ENCODE data around the gene ENDOD1.
"Not testable (repeated sequence)": the region's sequence is repeated elsewhere in the genome, so short reads cannot be mapped to it uniquely, and the experiment has no call there.

Gene ENDOD1, protein sequence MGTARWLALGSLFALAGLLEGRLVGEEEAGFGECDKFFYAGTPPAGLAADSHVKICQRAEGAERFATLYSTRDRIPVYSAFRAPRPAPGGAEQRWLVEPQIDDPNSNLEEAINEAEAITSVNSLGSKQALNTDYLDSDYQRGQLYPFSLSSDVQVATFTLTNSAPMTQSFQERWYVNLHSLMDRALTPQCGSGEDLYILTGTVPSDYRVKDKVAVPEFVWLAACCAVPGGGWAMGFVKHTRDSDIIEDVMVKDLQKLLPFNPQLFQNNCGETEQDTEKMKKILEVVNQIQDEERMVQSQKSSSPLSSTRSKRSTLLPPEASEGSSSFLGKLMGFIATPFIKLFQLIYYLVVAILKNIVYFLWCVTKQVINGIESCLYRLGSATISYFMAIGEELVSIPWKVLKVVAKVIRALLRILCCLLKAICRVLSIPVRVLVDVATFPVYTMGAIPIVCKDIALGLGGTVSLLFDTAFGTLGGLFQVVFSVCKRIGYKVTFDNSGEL
- long read RNA-seq, donor 1, full-length matches to known transcripts: 8 of 8 reads
- long read RNA-seq, donor 1, partial matches to known transcripts: 0 of 8 reads
- long read RNA-seq, donor 1, other reads (novel, unspliced or antisense): 0 of 8 reads
- long read RNA-seq, donor 2, full-length matches to known transcripts: 7 of 7 reads
- long read RNA-seq, donor 2, partial matches to known transcripts: 0 of 7 reads
- long read RNA-seq, donor 2, other reads (novel, unspliced or antisense): 0 of 7 reads
- long read RNA-seq, donor 3: 0 reads
- long read RNA-seq, donor 4, full-length matches to known transcripts: 3 of 3 reads
- long read RNA-seq, donor 4, partial matches to known transcripts: 0 of 3 reads
- long read RNA-seq, donor 4, other reads (novel, unspliced or antisense): 0 of 3 reads
- long read RNA-seq, donor 5, full-length matches to known transcripts: 6 of 6 reads
- long read RNA-seq, donor 5, partial matches to known transcripts: 0 of 6 reads
- long read RNA-seq, donor 5, other reads (novel, unspliced or antisense): 0 of 6 reads
- long read RNA-seq, donor 6, full-length matches to known transcripts: 5 of 5 reads
- long read RNA-seq, donor 6, partial matches to known transcripts: 0 of 5 reads
- long read RNA-seq, donor 6, other reads (novel, unspliced or antisense): 0 of 5 reads
- long read RNA-seq, donor 7, full-length matches to known transcripts: 8 of 8 reads
- long read RNA-seq, donor 7, partial matches to known transcripts: 0 of 8 reads
- long read RNA-seq, donor 7, other reads (novel, unspliced or antisense): 0 of 8 reads
- long read RNA-seq, donor 8, full-length matches to known transcripts: 4 of 4 reads
- long read RNA-seq, donor 8, partial matches to known transcripts: 0 of 4 reads
- long read RNA-seq, donor 8, other reads (novel, unspliced or antisense): 0 of 4 reads

DNA sequence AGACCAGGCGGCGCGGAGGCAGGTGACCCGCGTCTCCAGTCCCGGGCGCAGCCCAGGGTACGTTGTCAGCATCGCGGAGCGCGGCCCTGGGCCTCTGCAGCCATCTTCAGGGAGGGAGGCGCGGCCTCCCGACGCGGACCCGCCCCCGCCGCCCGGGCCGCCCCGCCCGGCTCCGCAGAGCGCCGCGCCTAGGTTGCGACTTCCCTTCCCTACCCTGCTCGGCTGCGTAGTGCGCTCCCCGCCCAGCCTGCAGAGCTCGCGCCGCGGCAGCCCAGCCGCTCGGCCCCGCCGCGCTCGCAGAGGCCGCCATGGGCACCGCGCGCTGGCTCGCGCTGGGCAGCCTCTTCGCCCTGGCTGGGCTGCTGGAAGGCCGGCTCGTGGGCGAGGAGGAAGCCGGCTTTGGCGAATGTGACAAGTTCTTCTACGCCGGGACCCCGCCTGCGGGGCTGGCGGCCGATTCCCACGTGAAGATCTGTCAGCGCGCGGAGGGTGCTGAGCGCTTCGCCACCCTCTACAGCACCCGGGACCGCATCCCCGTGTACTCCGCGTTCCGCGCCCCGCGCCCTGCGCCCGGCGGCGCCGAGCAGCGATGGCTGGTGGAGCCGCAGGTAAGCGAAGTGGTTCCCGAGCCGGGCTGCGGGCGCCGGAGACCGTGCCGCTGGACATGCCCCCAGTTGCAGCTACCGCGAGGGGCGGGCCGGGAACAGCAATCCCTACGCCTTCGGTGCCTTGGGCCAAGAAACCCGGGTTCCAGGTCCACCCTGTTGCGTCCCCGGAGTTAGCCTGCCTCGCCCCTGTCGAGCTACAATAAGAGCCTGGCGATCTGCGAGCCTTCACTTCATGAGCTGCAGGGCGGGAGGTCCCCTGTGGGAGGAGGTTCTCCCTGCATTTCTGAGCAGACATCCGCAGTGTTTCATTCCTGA, at the start of gene ENDOD1:
Gene ENDOD1 (plus strand): TSS at position 227 of the 923 bp plus-strand sequence. CDS start 82 bp downstream, at position 309.
- DNase-seq: peak; percentile 96

DNA sequence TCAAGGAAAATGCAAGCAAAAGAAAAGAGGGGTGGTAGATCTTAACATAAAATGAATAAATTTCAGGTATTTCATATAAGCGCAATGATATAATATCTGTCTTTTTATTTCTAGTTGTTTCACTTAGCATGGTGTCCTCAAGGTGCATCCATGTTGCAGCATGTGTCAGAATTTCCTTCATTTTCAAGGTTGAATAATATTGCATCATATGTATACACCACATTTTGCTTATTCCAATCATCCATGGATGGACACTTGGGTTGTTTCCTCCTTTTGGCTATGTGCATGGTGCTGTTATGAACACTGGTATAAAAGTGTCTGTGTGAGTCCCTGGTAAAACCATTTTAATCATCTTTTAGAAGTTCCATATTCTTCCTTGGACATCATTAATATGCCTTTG, 47.4 kb upstream of the ENDOD1 start:
- no peak for DNase-seq

DNA sequence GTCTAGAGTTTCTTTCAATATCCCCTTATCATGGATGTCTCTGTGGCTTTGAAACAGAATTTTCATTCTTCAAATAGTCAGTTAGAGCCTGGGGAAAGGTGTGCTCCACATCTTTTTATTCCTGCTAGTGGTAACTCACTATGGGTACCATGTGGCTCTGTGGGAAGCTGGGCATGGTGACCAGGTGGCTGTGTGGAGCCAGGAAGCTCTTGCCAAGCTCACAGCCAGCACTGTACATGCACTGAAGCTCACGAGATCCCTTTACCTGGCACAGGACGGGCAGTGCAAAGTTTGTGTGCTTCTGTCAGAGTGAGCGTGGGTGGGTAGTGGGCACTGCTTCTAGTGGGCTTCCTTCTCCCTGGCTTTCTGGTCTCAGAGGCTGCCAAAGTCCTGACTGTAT, 46.7 kb upstream of the ENDOD1 start:
- no peak for DNase-seq

DNA sequence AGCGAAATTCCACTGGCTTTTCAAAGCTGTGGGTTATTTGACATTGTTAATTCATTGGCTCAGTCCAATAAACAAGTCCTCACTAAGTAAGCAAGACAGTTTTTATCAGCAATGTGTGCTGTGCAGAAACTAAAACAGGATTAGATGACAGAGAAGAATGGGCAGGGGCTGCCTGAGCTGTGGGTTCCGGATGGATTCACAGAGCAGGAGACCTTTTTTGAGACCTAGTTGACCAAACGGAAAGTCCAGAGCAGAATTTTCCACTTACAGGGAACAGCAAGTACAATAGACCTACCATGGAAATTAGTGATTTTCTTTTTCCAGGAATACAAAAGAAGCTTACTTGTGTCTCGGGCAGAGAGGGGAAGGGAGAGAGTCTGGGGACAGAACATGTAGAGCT, 45.6 kb upstream of the ENDOD1 start:
- DNase-seq: no peak

DNA sequence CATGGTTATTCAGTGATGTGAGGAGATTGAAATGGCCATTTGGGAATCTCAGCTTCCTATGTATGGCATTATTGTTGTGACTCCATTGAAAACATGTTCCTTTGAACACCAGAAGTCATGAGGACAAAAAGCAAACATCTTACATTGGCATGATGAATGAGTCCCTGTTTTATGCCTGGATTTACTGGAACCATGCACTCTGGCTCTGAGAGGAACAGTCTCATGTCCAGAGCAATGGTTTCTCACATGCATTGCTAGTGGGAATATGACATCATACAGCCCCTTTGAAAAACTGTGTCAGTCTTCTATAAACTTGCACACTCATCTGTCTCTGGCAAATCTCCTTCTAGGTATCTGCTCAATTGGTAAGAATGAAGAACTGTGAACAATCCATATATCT, 43.8 kb upstream of the ENDOD1 start:
- DNase-seq: no peak

DNA sequence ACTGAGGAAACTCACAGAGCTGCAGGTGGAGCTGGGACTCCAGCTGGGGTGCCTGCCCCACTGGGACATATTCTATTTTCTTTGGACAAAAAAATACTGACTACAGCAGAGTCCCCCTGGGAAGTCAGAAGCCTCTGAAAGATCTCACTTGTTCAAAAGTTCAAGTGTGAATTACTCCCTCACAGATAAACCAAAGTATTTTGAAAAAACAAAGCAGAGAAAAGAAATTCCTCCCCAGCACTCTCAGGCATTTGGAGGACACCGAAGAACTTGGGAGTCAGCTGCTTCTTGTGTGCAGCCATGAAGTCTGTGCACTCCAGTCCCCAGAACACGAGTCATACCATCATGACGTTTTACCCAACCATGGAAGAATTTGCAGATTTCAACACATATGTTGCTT, 40.5 kb upstream of the ENDOD1 start, which contains the start of gene KDM4F:
Gene KDM4F (plus strand): TSS at position 301 of the 400 bp plus-strand sequence.
- not testable (repeated sequence) for DNase-seq

DNA sequence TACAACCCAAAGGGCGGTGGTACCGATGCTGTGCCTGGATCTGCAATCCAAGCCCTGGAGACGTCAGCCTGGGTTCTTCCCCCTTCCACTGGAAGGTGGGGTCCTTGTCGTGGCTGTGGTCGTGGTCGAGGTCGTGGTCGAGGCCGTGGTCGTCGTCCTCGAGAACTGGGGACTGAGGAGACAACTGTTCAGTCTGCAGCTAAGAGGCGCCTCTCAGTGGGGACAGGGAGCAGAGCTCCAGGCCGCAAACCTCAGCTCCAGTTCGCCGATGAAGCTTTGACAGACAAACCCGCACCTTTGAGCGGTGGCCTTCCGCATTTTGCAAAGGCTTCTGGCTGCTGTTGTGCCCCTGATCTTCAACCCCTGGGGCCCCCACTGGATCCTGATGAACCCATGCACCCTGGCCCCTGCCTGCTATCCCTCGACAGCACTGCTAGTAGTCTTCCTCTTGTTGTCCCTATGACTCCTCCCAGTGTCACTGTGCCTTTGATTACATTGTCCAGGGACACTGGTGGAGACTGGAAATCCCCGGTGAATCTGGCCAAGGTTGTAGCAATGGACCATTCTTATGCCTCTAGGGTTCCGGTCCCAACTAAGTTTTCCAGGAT, 38.9 kb upstream of the ENDOD1 start:
- no peak for DNase-seq

DNA sequence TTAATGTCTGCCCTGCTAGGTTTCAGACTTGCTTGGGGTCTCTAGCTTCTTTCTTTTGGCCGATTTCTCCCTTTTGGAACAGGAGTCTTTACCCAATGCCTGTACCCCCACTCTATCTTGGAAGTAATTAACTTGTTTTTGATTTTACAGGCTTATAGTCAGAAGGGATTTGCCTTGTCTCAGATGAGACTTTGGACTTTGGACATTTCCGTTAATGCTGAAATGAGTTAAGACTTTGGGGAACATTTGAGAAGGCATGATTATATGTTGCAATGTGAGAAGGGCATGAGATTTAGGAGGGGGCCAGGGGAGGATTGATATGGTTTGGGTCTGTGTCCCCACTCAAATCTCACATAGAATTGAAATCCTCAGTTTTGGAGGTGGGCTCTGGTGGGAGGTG, 35.3 kb upstream of the ENDOD1 start:
- no peak for DNase-seq

DNA sequence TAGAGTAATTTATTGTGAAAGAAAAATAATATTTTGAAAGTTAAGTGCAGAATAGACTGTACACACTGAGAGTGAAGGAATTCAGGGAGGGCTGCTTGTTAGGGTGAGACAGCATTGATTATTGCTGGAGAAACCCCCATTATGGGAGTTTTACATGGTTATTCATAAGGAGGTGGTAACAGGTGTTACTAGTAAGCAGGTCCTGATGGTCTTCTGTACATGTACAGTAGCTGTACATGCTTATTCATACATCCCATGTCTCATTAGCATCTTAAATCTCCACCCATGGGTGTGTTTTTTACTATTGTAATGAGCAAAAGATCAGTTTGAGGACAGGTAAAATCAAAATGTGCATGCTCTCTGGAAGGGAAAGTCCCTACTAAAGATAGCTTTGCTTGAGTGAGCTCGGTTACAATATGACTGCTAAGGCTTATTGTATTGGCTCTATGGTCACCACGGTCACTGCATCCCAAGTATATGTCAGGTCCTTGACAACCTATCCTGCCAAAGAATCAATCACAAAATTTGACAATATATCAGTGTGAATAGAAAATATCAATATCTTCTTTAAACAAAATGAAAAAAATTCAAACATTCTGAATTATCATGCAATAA, 34.3 kb upstream of the ENDOD1 start:
- DNase-seq: no peak

DNA sequence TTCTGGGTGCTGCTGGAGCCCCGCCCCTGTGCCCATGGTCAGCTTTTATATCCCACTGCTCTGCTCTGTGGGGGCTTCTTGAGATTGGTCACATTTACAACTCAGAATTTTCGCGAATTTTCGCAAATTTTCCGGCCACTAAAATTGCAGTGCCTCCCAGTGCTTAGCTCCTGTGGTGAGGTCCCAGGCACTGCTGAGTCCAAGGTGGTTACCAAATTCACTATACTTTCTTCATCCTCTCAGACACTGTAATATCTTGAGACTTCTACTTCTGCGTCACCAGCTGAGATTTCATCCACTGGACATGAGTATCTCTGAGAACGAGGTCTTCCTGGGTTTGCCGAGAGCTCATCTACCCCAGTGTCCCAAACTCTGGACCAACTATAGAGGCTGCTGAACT, 31.7 kb upstream of the ENDOD1 start:
- DNase-seq: no peak

DNA sequence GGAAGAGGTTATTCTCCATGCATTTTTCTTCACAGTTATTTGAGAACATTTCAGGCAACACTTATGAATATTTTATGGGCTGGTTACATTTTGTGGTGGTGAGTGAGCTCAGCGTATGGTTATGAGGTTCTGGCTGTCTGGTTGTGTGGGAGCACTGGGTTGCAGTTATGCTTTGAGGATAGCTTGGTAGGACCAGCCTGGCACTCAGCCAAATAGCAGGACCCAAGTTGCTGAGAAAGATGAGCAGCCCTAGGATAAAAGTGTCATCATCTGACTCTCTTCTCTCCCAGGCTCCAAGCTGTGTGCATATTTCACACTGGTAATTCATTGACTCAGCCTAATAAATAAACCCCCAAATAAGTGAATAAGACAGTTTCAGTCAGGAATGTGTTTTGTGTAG, 31.0 kb upstream of the ENDOD1 start:
- DNase-seq: no peak

DNA sequence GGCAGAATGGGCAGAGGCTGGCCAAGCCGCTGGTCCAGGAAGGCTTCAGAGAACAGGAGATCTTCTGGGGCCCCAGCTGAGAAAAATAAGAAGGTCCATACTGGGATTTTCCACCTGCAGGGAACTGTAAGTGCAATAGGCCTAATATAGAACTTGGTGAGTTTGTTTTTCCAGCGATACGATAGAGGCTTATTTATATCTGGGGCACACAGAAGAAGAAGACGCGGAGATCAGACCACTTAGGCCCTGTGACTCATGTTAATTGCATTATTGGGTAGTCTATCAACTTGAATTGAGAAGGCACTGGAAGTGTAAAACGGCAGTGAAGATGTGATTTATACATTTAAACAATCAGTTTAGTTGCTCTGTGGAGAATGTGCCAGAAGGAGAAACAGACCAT, 30.6 kb upstream of the ENDOD1 start:
- no peak for DNase-seq

DNA sequence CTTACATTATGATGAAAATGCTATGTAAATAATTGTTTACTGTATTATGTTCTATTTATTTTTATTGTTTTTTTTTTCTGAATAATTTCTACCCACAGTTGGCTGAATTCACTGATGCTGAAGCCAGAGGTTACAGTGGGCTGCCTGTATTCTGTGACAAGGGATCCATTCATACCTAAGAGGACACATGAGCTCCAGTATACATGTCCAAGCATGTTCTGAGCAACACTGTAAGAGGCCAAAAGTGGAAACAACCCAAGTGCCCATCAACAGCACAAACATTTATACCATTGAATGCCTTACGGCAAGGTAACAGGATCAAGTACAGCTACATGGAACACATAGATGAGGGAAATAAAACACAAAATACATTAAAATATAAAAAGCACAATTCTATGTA, 24.3 kb upstream of the ENDOD1 start:
- no peak for DNase-seq

DNA sequence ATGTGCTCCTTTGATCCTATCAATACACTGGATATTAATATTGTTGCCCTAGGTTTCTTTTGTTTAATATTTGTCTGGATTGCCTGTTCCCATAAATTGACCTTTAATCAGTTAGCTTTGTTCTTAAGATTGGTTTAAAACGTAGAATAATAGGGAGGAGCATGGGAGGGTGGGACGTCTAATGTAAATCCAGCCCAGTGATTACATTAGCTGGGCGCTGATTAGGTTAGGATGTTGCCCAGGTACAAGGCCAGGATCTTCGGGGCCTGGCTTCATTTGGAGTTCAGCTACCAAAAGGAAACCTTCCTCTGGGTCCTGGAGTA, 23.0 kb upstream of the ENDOD1 start, which contains the start of gene SRSF8:
Gene SRSF8 (plus strand): TSS at position 204 of the 323 bp plus-strand sequence. CDS start 308 bp downstream, outside the sequence.
- no peak for DNase-seq

DNA sequence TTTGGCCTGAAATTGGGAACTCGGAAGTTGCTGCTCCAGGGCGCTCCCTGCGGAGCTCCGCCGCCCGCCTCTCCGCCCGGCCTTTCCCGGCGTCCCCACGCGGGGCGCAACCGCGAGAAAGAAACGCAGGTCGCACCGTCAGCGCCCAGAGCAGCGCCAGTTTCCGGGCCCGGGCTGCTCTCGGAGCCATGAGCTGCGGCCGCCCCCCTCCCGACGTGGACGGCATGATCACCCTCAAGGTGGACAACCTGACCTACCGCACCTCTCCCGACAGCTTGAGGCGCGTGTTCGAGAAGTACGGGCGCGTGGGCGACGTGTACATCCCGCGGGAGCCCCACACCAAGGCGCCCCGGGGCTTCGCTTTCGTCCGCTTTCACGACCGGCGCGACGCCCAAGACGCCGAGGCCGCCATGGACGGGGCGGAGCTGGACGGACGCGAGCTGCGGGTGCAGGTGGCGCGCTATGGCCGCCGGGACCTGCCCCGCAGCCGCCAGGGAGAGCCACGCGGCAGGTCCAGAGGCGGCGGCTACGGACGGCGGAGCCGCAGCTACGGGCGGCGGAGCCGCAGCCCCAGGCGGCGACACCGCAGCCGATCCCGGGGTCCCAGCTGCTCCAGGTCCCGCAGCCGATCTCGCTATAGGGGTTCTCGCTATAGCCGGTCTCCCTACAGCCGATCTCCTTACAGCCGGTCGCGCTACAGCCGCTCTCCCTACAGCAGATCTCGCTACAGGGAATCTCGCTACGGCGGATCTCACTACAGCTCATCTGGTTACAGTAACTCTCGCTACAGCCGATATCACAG, 22.4 kb upstream of the ENDOD1 start:
- DNase-seq: peak; percentile 99

DNA sequence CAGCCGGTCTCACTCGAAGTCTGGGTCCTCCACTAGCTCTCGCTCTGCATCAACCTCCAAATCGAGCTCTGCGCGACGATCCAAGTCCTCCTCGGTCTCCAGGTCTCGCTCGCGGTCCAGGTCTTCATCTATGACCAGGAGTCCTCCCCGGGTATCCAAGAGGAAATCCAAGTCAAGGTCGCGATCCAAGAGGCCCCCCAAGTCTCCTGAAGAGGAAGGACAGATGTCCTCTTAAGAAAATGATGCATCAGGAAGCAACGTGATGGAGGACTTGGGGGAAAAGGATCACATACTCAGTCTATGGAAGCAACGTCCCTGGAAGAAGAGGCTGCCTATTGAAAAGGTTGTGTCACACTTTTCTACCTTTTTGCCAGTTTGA, 21.8 kb upstream of the ENDOD1 start:
- DNase-seq: no peak

DNA sequence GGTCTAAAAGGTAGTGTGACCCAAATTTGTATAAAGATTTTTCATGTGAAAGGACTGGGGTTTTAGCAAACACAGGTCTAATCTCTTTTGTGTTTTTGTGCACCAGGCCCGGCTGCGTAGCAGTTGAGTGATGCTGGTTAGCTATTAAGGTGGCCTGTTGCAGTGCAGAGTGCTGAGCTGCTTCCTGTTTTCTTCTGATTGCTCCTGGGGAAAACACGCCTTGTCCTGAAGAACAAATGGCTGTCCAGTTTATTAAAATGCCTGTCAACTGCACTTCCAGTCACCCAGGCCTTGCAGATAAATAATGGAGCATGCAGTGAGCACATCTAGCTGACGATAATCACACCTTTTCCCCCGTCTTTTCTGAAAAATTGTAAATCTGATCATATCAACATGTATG, 21.1 kb upstream of the ENDOD1 start:
- peak; percentile 65 for DNase-seq

DNA sequence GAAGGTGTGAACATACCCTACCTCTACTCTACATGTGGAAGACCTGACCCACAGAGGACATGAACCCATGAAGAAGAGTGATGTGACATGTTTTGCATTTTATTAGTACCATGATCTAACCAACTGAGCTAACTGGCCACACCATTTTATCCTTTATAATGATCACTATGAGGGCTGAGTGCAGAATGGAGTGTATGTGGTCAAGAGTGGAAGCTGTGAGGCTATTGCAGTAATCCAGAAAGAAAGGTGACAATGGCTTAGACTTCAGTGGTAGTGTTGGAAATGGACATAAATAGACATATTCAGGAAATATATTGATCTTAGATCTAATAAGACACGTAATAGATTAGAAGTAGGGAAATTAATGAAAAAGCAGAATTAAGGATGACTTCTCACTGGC, 19.2 kb upstream of the ENDOD1 start:
- DNase-seq: no peak

DNA sequence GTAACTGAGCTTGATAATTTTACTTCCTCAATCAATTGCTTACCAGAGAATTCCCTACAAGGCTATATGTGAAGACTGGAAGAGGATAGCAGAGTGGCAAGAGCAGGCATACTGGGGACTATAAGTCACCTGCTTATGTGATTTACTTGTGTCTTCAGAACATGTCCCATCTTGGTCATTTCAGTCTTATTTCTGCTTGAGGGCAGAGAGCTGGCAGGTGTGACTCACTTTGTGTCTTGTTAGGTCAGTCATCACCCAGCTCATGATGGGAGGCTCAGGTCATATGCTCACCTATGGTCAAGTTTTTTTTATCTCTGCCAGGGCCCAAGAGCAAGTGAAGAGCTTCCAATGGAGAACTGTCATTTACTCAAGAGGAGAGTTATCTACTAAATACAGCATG, 16.7 kb upstream of the ENDOD1 start:
- no peak for DNase-seq
